CD1c-positive myeloid dendritic cell (primary cell): ENCODE data around the gene RNF208.
A peak's percentile ranks its signal among the peaks of the same experiment; 100 is the strongest.

ENCODE experiments used
- DNase-seq: peaks from one replicate; pipeline ENCODE4 v3.0.0-alpha.2; 2016; ENCODE audit errors: extremely low spot score

RNF208 gene

DNA sequence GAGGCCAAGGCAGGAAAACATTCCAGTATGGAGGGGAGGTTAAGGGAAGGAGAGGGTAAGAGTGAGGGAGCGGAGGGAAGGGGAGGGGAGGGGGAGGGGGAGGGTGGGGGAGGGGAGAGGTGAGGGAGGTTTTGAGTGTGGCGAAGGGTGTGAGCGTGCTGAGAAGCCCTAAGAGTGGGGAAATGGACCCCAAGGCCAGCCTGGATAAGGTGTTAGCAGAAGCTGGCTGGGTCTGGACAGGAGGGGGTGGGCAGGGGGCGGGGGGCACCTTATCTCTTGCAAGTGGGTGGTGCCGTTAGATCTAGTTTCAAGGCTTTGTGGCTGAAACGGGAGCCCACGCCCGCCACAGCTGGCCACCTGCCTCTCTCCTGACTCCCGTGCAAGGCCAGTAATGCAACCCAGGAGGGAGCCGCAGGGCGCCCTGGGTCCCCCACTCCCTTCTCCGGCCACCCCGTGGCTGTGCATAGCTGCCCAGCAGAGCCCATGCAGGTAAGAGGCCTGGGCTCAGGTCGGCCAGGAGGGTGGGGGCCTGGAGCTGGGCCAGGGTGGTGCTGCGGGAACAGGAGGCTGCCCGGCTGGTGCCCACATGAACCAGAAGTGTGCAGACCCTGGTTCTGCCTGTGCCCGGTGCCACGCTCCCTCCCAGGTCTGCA lies 5.9 kb upstream of the RNF208 start:
- no peak for DNase-seq

DNA sequence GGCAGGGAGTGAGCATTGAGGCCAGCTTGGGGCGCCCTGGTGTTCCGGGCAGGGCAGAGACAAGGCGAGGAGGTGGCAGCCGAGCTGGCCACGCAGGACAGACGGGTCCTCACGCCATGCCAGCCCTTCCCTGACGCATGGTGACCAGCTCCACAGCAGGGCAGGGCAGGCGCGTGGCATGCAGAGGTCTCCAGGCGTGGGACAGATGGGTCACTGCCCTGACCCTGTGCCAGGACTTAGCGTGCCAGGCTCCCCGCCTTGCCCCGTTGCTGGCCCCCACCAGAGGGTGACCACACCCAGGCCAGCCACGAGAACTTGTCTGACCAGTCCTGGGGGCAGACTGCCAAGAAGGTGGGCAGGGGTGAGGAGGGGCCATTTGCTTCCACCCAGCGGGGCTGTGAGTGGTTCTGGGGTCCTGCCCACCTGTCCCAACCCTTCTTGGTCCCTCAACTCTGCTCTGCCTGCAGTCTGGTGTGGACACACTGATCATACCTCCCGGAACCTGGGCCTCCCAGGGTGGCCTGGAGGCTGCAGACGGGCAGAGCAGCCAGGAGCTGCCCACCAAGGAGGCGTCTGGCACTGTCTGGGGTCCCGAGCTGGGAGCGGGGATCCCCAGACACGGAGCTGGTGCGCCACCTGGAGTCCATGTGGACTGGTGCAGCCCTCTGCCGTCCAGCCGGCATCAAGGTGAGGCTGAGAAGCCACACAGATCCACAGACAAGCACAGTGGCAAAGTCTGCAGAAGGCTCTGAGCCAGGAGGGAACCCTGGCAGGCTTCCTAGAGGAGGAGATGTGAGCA lies 5.2 kb upstream of the RNF208 start, which contains the start of gene RNF224:
Gene RNF224 (plus strand): TSS at position 449 of the 799 bp plus-strand sequence. CDS start 834 bp downstream, outside the sequence.
- peak; percentile 79 for DNase-seq

DNA sequence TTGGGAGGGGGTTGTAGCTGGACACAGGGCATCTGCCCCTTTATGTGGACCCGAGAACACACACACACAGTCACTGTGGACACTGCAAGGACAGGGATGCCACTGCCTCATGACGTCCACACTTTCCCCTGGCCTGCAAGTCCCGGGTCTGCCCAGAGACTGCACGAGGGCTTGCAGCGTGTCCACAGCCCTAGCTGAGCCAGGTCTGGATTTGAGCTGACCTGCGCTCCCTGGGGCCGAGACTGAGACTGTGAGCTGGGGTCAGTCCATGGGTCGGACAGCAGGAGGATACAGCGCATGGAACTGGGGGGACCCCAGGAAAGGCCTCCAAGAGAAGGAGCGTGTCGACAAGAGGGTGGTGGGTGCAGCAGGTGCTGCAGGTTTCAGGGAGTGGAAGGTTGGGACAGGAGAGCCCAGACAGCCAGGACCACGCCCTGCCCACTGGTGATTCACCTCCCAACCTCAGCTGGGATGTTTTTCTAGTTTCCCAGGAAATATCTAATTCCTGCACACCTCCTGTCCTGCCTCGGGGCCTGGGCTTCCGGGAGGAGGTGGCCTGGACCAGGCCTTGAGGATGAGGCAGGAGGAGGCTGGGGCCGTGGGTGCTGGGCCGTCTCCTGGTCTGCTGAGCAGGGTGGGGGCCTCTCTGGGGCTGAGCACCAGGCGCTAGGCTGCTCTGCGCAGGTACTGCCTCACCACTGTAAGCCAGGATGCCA lies 4.5 kb upstream of the RNF208 start:
- DNase-seq = no peak

DNA sequence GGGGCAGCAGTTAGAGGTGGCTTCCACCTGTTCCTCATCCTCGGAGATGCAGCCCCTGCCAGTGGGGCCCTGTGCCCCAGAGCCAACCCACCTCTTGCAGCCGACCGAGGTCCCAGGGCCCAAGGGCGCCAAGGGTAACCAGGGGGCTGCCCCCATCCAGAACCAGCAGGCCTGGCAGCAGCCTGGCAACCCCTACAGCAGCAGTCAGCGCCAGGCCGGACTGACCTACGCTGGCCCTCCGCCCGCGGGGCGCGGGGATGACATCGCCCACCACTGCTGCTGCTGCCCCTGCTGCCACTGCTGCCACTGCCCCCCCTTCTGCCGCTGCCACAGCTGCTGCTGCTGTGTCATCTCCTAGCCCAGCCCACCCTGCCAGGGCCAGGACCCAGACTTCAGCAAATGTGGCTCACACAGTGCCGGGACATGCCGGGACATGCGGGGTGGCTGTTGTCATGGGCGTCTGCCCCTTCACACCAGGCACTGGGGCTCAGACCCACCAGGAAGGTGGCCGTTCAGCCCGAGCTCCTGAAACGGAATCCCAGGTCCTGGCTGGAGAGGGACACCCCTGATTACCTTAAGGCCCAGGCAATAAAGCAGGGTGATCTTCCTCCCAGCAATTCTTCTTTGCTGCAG lies 3.8 kb upstream of the RNF208 start:
- no peak for DNase-seq

DNA sequence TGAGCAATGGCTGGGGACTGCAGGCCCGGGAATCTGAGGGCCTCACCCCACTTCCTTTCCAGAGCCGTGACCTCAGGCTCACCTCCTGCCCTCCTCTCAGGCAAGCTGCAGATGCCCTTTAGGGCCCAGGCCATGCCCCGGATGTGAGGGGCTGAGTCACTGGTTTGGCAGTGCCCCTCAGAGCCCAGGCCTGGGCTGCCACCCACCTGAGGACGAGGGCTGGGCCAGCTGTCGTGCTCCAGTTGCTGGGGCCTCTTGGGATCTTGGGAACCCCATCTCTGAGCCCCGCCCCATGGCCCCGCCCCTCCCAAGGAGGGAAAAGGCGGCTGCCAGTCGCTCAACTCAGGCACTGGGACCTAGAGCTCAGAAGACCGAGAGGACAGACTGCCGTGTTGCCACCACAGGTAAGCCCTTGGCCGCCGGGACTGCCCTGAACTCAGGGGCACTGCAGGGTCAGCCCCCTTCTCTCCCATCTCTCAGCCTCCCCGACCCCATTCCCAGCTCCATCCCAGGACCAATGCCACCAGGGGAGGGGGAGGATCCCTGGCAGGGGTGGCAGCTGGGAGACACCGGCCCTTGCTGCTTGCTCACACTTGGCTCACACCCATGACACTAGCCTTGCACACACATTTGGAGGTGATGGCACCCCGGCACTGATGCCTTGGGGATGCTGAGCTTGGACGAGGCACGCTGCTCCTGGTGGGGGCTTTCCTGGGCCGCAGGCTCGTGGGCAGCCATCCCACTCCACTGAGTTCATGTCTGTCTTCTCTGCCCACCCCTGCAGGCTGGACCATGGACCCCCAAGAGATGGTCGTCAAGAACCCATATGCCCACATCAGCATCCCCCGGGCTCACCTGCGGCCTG lies 3.0 kb upstream of the RNF208 start, which contains the start of gene CYSRT1:
Gene CYSRT1 (plus strand): TSS at position 345 of the 865 bp plus-strand sequence. CDS start 448 bp downstream, at position 793.
- DNase-seq = peak; percentile 42

DNA sequence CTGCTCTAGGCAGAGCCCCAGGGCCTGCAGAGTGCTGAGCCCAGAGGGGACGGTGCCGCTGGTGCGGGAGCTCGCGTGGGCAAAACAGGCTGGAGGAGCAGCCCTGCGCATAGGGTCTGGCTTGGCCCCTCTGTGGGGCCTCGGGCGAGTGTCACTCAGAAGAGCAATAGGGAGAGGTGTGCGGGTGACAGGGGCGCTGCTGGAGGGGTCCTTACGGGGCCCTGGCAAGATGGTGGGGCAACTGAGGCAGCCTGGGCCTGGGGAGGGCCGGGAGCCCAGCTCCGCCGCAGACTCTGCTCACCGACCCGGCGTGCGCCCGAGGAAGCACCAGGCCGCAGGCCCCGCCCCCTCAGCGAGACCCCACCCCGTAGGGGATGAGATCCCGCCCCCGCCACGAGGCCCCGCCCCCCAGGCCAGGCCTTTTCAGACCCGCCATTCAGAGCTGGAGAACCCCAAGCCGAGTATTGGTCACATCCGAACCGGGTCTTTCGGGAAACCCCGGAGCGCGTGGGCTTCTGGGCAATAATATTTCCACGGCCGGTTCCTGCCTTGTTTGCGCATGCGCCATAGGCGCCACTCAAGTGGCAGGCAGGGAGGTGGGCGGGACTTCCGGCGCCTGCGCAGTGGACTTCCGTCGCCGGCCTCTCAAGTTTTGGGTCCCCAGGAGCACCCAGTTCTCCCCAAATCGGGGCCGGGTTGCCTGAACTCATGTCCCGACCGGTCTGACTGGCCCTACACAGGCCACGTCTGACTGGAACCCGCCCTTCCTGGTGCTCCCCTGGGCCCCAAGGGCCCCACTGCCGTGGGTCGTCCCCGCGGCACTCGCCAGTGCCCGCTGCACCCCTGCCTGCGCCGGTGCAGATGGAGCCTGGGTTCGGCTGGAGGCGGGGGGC lies 1.3 kb upstream of the RNF208 start:
- DNase-seq = peak; percentile 100

DNA sequence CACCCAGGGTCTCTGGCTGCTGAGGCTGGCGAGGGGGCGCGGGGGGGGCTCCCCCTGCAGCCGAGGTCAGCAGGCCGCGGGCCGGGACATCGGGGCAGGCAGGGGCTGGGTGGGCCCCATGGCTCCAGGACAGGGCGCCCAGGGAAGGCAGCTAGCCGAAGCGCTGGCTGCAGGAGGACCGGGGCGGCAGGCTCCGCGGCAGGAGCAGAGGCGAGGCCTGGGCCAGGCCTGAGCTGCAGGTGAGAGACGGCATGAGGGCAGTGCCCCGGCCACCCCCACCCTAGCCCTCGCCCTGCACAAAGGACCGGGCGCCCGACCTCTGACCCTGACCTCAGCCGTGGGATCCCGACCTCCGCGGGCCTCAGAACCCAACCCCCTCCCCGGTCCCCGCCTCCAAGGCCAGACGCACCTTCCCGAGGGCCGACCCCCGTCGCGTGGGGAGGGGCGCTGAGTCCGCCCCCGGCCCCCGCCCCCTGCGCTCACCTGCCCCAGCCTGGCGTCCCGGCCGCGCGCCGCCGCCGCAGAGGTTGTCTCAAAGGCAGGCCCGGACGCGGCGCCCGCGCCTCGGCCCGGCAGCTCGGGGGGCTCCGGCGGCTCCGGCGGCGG lies 431 bp downstream of the RNF208 start:
- DNase-seq = no peak

DNA sequence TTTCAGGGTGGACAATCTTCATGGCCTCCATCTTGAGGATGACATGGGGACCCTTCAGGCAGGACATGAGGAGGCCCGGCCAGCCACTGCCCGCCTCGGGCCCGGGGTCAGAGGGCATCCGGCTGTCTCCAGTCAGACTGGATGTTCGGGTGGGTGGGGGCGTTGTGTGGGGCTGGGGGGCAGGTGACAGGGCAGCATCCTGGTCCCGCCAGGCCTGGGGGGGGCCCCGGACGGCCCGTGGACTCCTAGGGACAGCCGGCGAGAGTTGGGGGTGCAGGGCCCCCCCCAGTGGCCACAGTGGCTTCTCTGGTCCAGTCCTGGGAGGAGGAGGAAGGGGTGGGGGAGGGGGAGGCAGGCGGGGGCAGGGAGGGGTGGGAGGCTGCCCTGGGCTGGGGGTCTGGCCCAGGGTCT lies 940 bp downstream of the RNF208 start:
- DNase-seq = no peak

DNA sequence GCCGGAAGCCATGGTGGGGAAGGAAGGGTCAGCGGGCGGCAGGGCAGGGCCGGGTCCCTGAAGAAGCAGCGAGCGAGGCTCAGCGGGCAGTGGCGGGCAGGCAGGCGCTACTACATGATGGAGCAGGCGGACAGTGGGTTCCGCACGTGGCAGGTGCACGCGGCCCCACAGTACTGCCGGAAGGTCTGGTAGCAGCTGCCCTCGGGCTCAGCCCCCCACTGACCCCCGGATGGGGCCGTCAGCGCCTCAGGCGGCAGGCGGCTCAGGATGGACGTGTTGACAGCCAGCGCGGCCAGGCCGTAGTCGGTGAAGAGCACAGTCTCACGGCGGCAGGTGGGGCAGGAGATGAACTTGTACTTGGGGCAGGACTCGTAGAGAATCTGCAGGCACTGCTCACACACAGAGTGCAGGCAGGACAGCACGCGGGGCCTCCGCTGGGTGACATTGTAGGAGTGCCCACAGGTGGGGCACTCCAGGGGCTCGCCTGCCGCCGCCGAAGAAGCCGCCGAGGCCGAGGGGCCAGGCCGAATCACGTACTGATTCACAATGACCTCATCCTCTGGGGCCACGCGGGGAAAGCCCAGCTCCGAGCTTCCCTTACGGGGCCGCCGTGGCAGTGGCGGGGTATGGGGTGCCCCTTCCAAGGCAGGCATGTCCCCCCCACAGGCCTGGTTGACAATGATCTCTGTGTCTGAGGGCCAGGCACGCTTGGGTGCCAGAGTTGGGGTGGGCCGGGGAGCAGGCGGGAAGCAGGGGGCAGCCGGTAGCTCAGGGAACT lies 1.5 kb downstream of the RNF208 start:
- DNase-seq = no peak

DNA sequence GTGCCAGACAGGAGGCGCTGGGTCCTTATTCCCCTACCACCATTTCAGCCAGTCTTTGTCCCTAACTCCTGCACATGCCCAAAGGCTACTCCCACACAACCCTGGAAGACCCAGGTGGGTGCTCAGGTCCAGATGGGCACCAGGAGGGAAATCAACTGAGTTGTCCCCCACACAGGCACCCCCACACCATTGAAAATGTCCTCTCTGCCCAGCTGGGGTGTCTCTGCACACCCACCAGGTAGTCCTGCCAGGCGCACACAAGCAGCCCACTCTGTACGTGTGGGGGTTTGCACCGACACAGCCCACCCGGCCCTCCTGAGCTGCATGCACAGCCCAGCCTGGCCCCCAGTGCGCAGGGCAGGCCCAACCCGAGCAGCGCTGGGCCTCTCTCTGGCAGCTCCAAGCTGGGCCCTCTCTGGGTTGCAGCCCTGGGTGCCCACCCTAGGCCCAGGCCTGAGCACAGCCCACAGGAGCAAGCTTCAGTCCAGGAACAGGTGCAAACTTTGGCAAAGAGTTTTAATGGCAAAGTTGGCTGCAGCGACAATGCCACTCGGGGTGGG lies 2.2 kb downstream of the RNF208 start:
- DNase-seq = no peak

DNA sequence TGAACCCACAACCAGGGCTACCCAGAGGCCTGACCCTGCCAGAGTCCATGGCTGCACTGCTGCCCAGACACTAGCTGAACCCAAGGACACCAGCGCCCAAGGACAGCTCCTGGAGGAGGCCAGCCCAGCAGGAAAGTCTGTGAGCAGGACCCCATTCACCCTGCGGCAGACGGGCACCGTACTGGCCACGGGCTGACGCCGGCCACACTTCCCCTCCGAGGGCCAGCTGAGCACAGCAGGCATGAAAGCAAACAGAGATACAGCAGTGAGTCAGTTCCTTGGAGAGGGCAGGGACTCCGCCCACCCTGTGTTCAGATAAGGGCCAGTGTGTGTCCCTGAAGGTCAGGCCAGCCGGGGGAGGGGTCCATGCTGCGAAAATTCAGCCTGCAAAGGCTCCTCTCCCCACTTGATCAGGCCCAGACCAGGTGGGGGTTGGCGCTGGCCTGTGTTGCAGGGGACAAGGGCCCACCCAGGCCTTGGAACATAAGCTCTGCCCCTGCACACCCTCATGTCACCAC lies 3.2 kb downstream of the RNF208 start:
- peak; percentile 51 for DNase-seq

DNA sequence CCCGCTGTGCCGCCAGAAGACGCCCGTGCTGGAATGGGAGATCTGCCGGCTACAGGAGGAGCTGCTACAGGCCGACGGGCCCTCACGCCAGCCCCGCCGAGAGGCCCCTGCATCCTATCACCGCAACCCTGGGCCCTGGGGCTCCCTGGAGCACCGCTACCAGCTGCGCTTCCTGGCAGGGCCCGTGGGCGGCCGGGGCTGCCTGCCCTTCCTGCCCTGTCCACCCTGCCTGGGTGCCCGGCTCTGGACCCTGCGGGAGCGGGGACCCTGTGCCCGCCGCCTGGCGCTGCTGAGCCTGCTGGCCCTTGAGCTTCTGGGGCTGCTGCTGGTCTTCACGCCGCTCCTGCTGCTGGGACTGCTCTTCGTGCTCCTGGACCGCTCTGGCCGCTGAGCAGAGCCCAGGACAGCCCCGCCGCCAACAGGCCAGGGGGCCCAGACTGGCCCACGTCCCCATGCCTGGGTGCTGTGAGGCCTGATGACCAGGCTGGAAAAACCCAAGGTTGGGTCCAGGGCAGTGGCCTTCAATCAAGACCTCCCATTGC lies 3.8 kb downstream of the RNF208 start:
- DNase-seq = no peak

DNA sequence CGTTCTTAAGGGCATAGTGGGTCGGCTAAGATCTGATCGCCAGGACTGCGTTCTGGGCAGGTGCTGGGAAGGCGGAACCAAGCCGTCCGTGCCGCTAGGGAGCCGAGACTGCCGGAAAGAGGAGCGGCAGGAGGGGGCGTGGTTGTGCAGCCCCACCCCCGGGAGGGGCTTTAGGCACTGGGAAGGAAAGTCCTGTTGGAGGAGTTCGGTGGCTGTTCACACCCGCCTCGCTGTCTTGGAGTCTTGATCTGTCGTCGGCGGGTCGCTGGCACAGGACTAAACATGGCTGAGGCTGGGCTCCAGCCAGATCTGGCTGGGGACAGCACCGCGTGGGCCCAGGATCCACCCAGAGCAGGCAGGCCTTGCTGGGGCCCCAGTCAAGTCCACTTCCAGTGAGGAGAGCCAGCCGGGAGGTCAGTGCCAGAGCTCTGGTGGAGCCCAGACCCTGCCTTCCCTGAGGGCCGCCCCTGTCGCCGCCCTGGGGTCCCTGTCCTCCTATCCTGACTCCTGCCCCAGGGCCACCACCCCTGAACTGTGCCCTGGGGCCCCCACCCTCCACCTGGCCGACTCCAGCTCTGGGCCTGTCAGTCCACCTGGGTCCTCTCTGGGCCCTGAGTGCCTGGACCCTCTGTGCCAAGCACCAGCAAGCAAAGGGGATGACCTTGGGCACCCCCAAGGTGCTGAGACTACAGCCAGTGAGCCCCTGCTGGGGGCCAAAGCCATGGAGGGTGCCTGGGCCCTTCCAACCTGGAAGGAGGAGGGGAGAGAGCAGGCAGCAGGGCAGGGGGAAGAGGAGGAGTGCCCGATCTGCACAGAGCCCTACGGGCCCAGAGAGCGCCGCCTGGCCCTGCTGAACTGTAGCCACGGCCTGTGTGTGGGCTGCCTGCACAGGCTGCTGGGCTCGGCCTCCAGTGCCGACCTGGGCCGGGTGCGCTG lies 4.5 kb downstream of the RNF208 start:
- peak; percentile 27 for DNase-seq

DNA sequence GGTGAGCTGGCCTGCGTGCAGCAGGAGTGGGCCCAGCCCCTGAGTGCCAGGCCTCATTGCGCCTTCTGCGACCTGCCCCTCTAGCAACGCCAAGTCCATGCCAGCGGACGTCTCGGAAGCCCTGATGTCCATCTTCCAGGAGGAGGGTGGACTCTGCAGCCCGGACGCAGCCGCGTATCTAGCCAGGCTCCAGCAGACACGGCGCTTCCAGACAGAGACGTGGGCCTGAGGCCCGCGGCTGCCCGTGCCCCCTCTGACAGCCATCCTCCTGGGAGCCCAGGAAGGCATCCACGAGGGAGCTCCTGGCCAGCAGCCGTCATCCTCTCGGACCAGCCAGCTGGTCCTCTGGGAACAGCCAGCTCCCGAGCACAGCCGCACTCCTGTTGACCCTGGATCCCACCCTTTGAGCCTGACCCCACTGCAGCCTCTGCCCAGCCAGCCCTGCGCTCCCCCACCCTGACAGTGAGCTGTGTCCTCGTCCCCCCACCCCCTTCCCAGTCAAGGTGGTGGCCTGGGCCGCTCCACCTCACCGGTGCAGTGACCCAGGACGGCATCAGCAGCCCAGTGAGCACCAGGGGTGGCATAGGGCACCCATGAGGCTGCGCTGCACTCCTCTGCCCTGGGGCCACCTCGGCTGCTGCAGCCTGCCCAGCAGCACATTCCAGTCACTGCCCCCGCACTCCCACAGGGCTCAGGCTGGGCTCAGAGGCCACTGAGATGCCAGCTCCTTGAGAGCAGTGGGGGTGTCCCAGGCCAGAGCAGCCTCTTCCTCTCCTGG lies 5.7 kb downstream of the RNF208 start:
- no peak for DNase-seq

DNA sequence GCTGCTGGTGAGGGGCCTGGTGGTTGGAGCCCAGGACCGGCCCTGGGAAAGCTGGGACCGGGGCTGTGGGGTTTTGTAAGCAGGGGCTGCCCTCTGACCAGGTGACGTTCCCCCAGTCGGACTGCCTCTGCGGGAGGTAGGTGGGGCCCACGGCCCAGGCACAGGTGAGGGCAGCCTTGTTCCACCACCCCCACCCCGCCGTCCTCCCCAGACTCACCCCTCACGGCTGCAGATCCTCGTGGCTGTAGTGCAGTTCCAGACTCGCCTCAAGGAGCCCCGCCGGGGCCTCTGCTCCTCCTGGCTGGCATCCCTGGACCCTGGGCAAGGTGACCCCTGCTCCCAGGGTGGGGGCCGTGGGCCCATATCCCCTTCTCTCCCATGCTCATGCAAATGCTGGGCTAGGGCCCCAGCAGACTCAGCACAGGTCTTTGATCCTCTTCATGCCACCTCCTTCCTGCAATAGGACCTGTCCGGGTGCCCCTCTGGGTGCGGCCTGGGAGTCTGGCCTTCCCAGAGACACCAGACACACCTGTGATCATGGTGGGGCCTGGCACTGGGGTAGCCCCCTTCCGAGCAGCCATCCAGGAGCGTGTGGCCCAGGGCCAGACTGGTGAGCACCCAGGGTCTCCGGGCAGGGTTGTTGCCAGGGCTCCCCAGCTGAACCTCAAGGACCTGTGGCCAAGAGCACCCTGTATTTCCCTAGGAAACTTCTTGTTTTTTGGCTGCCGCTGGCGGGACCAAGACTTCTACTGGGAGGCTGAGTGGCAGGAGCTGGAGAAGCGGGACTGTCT lies 6.6 kb downstream of the RNF208 start:
- DNase-seq = no peak
